ENCODE results near the gene RFC3. TPM values are rescaled to one million over a fixed set of nuclear protein-coding genes. Genes with fewer than 3 reads are reported as not detected.

The RFC3 gene
- total and polyA plus RNA-seq, 2 of the 13 experiments (the other 11 are each of a cell fraction or from before 2014, with no cell fraction given): 16.0 to 55.7 TPM

DNA sequence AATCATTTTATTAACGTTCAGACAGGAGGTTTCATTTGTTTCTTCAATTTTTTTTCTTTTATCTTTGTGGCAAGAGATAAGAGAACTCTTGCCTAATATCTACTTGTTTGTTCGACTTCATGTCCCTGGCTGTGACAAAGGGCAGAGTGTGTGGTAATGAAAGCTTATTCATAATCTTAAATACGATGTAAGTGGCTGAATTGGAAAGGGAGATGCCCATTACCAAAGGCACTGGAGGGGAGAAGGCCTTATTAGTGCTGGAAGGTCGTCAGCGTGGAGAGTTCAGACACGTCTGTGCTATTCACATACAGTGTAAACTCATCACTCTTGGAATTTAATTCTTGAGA lies 54.0 kb downstream of the RFC3 start (continued):
- TF ChIP-seq, protein P1, sequence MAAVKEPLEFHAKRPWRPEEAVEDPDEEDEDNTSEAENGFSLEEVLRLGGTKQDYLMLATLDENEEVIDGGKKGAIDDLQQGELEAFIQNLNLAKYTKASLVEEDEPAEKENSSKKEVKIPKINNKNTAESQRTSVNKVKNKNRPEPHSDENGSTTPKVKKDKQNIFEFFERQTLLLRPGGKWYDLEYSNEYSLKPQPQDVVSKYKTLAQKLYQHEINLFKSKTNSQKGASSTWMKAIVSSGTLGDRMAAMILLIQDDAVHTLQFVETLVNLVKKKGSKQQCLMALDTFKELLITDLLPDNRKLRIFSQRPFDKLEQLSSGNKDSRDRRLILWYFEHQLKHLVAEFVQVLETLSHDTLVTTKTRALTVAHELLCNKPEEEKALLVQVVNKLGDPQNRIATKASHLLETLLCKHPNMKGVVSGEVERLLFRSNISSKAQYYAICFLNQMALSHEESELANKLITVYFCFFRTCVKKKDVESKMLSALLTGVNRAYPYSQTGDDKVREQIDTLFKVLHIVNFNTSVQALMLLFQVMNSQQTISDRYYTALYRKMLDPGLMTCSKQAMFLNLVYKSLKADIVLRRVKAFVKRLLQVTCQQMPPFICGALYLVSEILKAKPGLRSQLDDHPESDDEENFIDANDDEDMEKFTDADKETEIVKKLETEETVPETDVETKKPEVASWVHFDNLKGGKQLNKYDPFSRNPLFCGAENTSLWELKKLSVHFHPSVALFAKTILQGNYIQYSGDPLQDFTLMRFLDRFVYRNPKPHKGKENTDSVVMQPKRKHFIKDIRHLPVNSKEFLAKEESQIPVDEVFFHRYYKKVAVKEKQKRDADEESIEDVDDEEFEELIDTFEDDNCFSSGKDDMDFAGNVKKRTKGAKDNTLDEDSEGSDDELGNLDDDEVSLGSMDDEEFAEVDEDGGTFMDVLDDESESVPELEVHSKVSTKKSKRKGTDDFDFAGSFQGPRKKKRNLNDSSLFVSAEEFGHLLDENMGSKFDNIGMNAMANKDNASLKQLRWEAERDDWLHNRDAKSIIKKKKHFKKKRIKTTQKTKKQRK (IDR thresholded peaks at IDR 0.05; ENCODE audit: low read length): no peak
- TF ChIP-seq ATF1 (CRISPR knock-in tag; IDR thresholded peaks at IDR 0.05) (0 out of 2 replicates have a peak, but pooled peaks have one; percentile 1), ZNF777 (CRISPR knock-in tag; IDR thresholded peaks at IDR 0.05) (no peak), HMGA1 (CRISPR knock-in tag; conservative IDR thresholded peaks at IDR 0.05) (no peak), ZNF788 (CRISPR knock-in tag; IDR thresholded peaks at IDR 0.05; ENCODE audit: borderline replicate concordance) (no peak), ZNF256 (CRISPR knock-in tag; conservative IDR thresholded peaks at IDR 0.05) (no peak), HES4 (CRISPR knock-in tag; IDR thresholded peaks at IDR 0.05; ENCODE audit: borderline replicate concordance) (no peak), KLF9 (CRISPR knock-in tag; IDR thresholded peaks at IDR 0.05; ENCODE audit: low read depth) (no peak), PHF8 (CRISPR knock-in tag; IDR thresholded peaks at IDR 0.05) (no peak), NCOA1 (CRISPR knock-in tag; IDR thresholded peaks at IDR 0.05) (no peak), CCDC6 (CRISPR knock-in tag; IDR thresholded peaks at IDR 0.05) (no peak), SP2 (CRISPR knock-in tag; IDR thresholded peaks at IDR 0.05) (no peak)
- TF ChIP-seq, protein P2, sequence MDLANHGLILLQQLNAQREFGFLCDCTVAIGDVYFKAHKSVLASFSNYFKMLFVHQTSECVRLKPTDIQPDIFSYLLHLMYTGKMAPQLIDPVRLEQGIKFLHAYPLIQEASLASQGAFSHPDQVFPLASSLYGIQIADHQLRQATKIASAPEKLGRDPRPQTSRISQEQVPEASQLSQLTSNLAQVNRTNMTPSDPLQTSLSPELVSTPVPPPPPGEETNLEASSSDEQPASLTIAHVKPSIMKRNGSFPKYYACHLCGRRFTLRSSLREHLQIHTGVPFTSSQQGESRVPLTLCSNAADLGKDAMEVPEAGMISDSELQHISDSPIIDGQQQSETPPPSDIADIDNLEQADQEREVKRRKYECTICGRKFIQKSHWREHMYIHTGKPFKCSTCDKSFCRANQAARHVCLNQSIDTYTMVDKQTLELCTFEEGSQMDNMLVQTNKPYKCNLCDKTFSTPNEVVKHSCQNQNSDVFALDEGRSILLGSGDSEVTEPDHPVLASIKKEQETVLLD (CRISPR knock-in tag; IDR thresholded peaks at IDR 0.05; ENCODE audit: low read depth): no peak
- TF ChIP-seq, protein P3, sequence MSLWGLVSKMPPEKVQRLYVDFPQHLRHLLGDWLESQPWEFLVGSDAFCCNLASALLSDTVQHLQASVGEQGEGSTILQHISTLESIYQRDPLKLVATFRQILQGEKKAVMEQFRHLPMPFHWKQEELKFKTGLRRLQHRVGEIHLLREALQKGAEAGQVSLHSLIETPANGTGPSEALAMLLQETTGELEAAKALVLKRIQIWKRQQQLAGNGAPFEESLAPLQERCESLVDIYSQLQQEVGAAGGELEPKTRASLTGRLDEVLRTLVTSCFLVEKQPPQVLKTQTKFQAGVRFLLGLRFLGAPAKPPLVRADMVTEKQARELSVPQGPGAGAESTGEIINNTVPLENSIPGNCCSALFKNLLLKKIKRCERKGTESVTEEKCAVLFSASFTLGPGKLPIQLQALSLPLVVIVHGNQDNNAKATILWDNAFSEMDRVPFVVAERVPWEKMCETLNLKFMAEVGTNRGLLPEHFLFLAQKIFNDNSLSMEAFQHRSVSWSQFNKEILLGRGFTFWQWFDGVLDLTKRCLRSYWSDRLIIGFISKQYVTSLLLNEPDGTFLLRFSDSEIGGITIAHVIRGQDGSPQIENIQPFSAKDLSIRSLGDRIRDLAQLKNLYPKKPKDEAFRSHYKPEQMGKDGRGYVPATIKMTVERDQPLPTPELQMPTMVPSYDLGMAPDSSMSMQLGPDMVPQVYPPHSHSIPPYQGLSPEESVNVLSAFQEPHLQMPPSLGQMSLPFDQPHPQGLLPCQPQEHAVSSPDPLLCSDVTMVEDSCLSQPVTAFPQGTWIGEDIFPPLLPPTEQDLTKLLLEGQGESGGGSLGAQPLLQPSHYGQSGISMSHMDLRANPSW (CRISPR knock-in tag; IDR thresholded peaks at IDR 0.05; ENCODE audit: borderline replicate concordance): no peak
- TF ChIP-seq, protein P4, sequence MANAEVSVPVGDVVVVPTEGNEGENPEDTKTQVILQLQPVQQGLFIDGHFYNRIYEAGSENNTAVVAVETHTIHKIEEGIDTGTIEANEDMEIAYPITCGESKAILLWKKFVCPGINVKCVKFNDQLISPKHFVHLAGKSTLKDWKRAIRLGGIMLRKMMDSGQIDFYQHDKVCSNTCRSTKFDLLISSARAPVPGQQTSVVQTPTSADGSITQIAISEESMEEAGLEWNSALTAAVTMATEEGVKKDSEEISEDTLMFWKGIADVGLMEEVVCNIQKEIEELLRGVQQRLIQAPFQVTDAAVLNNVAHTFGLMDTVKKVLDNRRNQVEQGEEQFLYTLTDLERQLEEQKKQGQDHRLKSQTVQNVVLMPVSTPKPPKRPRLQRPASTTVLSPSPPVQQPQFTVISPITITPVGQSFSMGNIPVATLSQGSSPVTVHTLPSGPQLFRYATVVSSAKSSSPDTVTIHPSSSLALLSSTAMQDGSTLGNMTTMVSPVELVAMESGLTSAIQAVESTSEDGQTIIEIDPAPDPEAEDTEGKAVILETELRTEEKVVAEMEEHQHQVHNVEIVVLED (CRISPR knock-in tag; IDR thresholded peaks at IDR 0.05; ENCODE audit: borderline replicate concordance): no peak
- TF ChIP-seq, protein P5, sequence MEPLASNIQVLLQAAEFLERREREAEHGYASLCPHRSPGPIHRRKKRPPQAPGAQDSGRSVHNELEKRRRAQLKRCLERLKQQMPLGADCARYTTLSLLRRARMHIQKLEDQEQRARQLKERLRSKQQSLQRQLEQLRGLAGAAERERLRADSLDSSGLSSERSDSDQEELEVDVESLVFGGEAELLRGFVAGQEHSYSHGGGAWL (CRISPR knock-in tag; IDR thresholded peaks at IDR 0.05): no peak
- TF ChIP-seq, protein P6, sequence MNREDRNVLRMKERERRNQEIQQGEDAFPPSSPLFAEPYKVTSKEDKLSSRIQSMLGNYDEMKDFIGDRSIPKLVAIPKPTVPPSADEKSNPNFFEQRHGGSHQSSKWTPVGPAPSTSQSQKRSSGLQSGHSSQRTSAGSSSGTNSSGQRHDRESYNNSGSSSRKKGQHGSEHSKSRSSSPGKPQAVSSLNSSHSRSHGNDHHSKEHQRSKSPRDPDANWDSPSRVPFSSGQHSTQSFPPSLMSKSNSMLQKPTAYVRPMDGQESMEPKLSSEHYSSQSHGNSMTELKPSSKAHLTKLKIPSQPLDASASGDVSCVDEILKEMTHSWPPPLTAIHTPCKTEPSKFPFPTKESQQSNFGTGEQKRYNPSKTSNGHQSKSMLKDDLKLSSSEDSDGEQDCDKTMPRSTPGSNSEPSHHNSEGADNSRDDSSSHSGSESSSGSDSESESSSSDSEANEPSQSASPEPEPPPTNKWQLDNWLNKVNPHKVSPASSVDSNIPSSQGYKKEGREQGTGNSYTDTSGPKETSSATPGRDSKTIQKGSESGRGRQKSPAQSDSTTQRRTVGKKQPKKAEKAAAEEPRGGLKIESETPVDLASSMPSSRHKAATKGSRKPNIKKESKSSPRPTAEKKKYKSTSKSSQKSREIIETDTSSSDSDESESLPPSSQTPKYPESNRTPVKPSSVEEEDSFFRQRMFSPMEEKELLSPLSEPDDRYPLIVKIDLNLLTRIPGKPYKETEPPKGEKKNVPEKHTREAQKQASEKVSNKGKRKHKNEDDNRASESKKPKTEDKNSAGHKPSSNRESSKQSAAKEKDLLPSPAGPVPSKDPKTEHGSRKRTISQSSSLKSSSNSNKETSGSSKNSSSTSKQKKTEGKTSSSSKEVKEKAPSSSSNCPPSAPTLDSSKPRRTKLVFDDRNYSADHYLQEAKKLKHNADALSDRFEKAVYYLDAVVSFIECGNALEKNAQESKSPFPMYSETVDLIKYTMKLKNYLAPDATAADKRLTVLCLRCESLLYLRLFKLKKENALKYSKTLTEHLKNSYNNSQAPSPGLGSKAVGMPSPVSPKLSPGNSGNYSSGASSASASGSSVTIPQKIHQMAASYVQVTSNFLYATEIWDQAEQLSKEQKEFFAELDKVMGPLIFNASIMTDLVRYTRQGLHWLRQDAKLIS (CRISPR knock-in tag; IDR thresholded peaks at IDR 0.05): no peak
